D721Med (cell line): ENCODE measurements around the gene DAGLB.
"Not testable (repeated sequence)": the region's sequence is repeated elsewhere in the genome, so short reads cannot be mapped to it uniquely, and the experiment has no call there.

Source experiments
- DNase-seq: peaks from one replicate; pipeline ENCODE4 v3.0.0; 2011; ENCODE audit warnings: low spot score; ENCODE audit not compliant: insufficient read length
- FAIRE-seq: peaks from 2 replicates; lab custom pipeline; 2011; peaks lifted over from hg19 to GRCh38; lab: Jason Lieb, UNC
- TF ChIP-seq, protein P1 (sequence below): IDR thresholded peaks from 2 replicates; pipeline ENCODE4 v1.5.1; 2012; ENCODE audit warnings: mild to moderate bottlenecking, control low read depth; ENCODE audit not compliant: insufficient read depth; ENCODE audit errors: missing control alignments

DAGLB gene

DNA sequence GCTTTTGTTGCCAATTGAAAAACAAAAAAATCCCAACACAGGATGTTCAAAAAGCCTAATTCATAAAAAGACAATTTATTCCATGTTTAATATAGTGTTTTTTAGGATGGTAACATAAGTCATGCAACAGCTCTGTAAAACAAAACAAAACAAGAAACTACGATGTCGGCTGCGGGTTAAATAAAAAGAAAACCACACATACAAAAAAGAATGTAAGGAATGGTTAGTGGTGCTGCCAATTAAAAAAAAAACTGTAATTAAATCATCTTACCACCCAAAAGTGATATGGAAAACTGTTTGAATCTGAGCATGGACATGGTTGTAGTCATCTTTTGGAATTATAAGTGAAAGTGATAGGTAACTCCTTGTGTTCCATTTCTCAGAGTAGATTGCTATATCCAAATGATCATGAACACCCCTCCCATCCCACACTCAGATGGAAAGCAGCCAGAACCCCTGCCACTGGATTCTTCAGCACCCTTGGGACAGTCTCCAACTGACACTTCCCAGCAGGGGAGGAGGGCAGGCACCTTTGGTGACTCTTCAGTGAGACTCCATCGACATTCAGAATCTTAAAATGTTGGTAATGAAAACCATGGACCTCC, 14.3 kb upstream of the DAGLB start:
- DNase-seq: no peak
- TF ChIP-seq, protein P1, sequence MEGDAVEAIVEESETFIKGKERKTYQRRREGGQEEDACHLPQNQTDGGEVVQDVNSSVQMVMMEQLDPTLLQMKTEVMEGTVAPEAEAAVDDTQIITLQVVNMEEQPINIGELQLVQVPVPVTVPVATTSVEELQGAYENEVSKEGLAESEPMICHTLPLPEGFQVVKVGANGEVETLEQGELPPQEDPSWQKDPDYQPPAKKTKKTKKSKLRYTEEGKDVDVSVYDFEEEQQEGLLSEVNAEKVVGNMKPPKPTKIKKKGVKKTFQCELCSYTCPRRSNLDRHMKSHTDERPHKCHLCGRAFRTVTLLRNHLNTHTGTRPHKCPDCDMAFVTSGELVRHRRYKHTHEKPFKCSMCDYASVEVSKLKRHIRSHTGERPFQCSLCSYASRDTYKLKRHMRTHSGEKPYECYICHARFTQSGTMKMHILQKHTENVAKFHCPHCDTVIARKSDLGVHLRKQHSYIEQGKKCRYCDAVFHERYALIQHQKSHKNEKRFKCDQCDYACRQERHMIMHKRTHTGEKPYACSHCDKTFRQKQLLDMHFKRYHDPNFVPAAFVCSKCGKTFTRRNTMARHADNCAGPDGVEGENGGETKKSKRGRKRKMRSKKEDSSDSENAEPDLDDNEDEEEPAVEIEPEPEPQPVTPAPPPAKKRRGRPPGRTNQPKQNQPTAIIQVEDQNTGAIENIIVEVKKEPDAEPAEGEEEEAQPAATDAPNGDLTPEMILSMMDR: no peak
- no peak for FAIRE-seq

DNA sequence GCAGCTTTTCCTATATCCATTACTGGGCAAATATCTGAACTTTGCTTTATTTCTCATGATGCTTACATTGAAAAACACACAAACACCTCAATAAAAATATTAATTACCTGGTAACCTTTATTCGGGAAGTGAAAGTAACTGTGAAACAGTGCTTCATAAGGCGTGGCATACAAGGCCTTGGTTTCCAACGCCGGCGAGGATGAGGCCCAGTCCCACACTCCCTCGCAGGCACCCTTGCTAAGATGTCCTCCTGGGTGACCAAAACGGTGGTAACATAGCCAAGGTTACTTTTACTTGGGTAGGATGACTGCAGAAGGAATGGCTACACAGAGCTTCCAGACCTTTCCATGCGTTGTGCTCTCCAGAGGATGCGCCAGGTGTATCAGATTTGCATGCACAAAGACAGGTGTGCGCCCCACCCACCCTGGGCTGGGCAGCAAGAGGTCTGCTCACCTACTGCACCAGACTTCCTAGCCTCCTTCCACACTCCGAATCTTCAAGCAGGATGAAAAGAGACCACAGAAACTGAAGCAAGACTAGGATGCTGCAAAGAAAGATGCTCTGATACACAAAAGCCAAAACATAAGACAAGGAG, 13.3 kb upstream of the DAGLB start:
- no peak for DNase-seq
- no peak for FAIRE-seq
- TF ChIP-seq, protein P1: no peak

DNA sequence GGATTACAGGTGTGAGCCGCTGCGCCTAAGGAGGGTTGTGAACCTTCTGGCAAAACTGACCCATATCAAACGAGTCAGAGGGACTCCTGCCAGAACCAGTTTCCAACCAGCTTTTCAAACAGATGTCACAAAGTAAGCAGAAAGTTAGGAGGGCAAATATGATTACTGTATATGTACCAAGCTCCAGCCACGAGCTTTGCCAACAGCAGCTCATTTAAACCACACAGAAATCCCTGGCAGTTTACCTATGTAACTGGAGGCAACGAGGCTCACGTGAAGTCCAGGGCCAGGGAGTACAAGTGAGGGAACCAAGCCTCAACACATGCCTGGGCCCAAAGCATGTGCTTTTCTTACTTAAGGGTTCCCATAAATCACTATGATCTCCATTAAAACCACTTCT, 12.5 kb upstream of the DAGLB start:
- DNase-seq (no peak), FAIRE-seq (no peak)
- TF ChIP-seq, protein P1: no peak

DNA sequence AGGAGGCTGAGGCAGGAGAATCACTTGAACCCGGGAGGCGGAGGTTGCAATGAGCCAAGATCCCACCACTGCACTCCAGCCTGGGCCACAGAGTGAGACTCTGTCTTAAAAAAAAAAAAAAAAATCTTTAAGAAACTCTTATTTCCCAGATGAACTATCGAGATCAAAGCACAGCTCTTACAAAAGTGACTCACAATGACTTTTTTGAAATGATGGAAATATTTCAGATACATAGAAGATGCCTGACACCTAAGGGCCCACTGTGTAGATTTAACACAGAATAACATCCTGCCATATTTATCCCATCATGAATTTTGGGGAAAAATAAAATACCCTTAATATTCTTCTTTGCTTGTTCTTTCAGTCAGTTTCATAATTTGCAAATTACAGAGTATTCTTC, 10.9 kb upstream of the DAGLB start:
- DNase-seq, FAIRE-seq: not testable (repeated sequence)

DNA sequence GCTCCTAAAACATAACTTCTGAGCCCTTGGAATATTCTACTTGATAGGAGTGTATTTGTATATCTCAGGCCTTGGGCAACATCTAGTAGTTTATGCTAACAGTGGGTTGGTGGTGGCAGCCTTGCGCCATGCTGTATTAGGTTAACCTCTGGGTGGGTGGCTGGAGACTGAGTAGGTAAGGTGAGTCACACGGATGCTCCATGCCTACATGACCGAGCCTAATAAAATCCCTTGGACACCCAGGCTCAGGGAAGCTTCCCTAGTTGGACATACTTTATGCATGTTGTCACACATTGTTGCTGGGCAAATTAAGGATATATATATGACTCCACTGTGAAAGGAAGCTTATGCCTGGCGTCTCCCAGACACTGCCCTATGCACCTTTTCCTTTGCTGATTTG, 6.0 kb upstream of the DAGLB start:
- no peak for FAIRE-seq
- TF ChIP-seq, protein P1: no peak
- DNase-seq: no peak

DNA sequence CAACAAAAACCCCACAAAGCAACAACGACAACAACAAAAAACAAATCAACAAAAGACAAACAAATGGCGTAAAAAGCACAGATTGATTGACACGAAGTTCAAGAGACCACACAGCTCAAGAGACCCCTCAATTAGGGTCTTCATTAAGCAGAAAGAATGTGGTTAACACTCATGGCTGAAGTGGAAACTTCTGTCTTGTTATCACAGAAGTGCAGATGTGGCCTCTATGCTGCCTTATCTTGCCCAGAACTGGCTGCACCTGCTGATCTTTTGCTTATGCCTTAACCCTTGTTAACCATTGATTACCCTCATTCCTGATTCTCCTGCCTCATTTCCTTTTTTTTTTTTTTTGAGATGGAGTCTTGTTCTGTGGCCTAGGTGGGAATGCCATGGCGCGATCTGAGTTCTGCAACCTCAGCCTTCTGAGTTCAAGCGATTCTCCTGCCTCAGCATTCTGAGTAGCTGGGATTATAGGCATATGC, 3.5 kb upstream of the DAGLB start:
- DNase-seq: no peak
- TF ChIP-seq, protein P1: no peak
- no peak for FAIRE-seq

DNA sequence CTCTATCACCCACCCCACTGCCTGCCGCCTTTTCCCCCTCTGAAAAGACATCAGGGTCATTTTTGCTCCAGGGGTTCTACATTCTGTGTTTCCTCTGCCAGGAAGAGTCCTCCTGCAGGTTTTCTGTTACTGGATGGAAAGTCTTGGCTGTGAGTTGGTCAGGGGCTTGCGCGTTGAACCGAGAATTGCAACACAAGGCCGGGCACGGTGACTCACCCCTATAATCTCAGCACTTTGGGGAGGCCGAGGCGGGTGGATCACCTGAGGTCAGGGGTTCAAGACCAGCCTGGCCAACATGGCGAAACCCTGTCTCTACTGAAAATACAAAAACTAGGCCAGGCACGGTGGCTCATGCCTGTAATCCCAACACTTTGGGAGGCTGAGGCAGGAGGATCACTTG, 2.8 kb upstream of the DAGLB start:
- not testable (repeated sequence) for DNase-seq, FAIRE-seq

DNA sequence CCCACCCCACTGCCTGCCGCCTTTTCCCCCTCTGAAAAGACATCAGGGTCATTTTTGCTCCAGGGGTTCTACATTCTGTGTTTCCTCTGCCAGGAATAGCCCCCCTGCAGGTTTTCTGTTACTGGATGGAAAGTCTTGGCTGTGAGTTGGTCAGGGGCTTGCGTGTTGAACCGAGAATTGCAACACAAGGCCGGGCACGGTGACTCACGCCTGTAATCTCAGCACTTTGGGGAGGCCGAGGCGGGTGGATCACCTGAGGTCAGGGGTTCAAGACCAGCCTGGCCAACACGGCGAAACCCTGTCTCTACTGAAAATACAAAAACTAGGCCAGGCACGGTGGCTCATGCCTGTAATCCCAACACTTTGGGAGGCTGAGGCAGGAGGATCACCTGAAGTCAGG, 2.1 kb upstream of the DAGLB start:
- not testable (repeated sequence) for FAIRE-seq, DNase-seq

DNA sequence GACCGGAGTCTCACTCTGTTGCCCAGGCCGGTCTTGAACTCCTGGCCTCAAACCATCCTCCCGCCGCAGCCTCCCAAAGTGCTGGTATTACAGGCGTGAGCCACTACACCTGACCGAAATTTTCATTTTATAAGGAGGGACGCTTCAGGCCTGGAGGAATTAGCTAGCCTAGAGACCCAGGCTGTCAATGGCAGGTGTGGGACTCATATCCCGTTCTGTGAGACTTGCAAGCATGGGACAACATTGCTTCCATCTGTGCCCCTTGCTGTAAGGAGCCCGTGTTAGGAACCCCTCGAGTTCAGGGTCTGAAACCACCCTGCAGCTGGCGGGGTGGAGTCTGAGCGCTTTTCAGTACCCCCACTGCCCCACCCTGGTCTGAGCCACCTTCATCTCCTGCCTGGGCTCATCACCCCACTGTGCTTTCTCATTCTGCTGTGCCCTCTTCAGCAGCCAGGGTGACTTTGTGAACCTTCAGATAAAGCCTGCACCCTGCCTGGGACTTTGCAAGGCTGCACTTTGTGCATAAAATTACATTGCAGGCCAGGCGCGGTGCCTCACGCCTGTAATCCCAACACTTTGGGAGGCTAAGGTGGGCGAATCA, 1.3 kb upstream of the DAGLB start:
- TF ChIP-seq, protein P1: no peak
- DNase-seq (no peak), FAIRE-seq (no peak)
